ENCODE measurements around the gene TBCEL.

Gene TBCEL

DNA sequence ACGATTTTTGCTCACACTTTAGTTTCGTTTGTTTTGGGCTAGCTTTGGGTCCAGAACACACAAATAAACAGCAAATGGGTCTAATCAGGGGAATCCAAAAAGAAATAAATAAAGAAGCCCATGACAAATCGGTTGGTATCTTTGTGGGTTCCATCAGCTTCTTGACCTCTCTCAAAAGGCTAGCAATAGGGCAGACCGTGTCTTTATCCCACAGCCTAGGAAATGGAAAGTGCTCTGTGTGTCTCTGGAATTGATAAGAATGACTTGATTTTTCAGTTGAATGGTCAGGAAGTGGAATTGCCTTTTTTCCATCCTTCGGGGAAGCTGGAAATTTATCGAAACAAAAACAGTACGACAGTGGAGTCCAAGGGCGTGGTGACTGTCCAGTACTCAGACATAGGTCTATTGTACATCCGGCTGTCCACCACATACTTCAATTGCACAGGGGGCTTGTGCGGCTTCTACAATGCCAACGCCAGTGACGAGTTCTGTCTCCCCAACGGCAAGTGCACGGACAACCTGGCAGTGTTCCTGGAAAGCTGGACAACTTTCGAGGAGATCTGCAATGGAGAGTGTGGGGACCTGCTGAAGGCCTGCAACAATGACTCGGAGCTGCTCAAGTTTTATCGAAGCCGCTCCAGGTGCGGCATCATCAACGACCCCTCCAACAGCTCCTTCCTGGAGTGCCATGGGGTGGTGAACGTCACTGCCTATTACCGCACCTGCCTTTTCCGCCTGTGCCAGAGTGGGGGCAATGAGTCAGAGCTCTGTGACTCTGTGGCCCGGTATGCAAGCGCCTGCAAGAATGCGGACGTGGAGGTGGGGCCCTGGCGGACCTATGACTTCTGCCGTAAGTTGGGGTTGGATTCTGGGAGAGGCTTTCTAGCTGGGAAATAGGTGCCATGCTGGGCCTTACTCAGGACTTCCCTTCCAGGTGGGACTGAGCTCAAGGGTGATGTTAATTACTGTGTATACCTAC lies 105.7 kb downstream of the TBCEL start:
- Histone ChIP-seq H3K27me3 (ENCODE audit: control insufficient read depth in 1 of 2, insufficient read depth in 2 of 2, low read length in 2 of 2) (no peaks in the 10 kb centered on the region), H3K9ac (ENCODE audit: low read depth in 1 of 2, low read length in 2 of 2) (no peak overlapping the region), H3K9me3 (ENCODE audit: control insufficient read depth in 1 of 2, low read length in 2 of 2) (no peaks in the 10 kb centered on the region), H3K4me3 (ENCODE audit: low read depth in 1 of 2, low read length in 2 of 2) (no peak overlapping the region), H3K27ac (ENCODE audit: low read depth, low read length) (no peak overlapping the region), H3K4me1 (ENCODE audit: control insufficient read depth in 1 of 2, insufficient read depth in 2 of 2, low read length in 2 of 2) (no peaks in the 10 kb centered on the region), H3K36me3 (ENCODE audit: control insufficient read depth in 1 of 2, insufficient read depth in 2 of 2, low read length in 2 of 2) (no peaks in the 10 kb centered on the region)

DNA sequence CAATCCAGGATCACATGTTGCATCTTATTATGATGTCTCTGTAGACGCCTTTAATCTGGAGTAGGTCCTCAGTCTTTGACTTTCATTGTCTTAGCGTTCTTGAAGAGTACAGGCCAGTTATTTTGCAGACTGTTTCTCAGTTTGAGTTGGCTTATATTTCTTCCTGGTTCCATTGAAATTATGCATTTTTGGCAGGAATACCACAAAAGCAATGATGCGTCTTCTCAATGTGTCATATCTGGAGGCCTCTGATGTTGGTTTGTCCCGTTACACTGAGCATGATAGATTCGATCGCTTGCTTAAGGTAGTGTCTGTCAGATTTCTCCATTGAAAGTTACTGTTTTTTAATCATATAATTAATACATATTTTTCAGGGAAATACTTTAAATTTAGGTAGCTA lies 107.8 kb downstream of the TBCEL start:
- Histone ChIP-seq H3K4me3 (ENCODE audit: low read depth in 1 of 2, low read length in 2 of 2) (no peak overlapping the region), H3K4me1 (ENCODE audit: control insufficient read depth in 1 of 2, insufficient read depth in 2 of 2, low read length in 2 of 2) (no peaks in the 10 kb centered on the region), H3K27ac (ENCODE audit: low read depth, low read length) (no peak overlapping the region), H3K36me3 (ENCODE audit: control insufficient read depth in 1 of 2, insufficient read depth in 2 of 2, low read length in 2 of 2) (no peaks in the 10 kb centered on the region), H3K9me3 (ENCODE audit: control insufficient read depth in 1 of 2, low read length in 2 of 2) (no peaks in the 10 kb centered on the region), H3K27me3 (ENCODE audit: control insufficient read depth in 1 of 2, insufficient read depth in 2 of 2, low read length in 2 of 2) (no peaks in the 10 kb centered on the region), H3K9ac (ENCODE audit: low read depth in 1 of 2, low read length in 2 of 2) (no peak overlapping the region)

DNA sequence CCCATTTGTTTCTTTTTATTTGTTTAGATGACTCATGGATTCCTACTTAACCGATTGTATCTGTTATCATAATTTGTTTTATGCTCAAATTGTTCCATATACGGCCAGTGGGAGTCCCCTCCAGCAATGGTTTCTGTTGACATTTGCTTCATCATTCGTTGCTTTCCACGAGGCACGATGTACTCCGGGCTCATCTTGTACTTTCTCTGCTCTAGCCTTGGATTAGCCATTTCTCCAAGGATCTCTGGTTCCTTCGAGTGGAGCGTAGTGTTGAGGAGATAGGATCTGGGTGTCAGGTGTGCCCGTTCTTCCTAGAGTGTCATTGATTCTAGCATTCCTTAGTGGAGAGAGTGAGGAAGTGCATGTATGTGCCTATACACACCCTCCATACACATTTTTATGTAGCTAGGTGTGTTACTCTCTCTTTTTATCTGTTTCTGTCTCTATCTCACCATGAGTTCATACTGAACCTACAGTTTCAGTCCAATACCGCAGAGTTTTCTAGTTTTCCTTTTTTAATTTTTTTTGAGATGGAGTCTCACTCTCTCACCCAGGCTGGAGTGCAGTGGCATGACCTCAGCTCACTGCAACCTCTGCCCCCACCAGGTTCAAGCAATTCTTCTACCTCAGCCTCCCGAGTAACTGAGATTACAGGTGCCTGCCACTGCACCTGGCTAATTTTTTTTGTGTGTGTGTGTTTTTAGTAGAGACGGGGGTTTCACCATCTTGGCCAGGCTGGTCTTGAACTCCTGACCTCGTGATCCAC lies 108.5 kb downstream of the TBCEL start:
- Histone ChIP-seq H3K27me3 (ENCODE audit: control insufficient read depth in 1 of 2, insufficient read depth in 2 of 2, low read length in 2 of 2) (no peaks in the 10 kb centered on the region), H3K9me3 (ENCODE audit: control insufficient read depth in 1 of 2, low read length in 2 of 2) (no peaks in the 10 kb centered on the region), H3K4me1 (ENCODE audit: control insufficient read depth in 1 of 2, insufficient read depth in 2 of 2, low read length in 2 of 2) (no peaks in the 10 kb centered on the region), H3K4me3 (ENCODE audit: low read depth in 1 of 2, low read length in 2 of 2) (no peak overlapping the region), H3K36me3 (ENCODE audit: control insufficient read depth in 1 of 2, insufficient read depth in 2 of 2, low read length in 2 of 2) (no peaks in the 10 kb centered on the region), H3K27ac (ENCODE audit: low read depth, low read length) (no peak overlapping the region), H3K9ac (ENCODE audit: low read depth in 1 of 2, low read length in 2 of 2) (no peak overlapping the region)

DNA sequence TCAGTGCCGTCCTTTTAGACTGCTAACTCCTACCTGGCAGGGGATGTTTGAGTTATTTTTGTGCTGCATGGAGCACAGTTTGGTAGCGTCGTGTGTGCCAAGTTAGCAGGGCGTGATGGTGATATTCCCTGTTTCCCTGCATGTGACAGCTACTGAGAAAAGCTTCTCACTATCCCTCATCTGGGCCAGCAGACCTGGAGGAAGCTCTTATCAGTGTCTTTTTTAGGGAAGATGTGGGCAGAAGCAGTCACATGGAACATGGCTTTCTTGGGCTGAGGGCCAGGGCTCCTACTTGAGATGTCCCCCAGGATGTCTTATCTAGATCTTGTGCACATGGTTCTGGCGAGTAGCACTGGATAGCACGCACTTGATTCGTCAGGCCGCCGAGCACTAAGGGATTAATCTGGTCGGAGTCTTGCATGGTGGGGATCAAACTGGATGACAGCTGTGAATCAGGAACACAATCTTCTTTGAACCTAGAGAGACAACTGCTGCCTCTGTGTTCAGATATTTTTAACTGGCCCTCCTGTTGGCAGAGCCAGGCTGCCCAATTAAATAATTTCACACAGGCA lies 110.9 kb downstream of the TBCEL start:
- no peaks in the 10 kb centered on the region for H3K27me3 ChIP-seq (ENCODE audit: control insufficient read depth in 1 of 2, insufficient read depth in 2 of 2, low read length in 2 of 2)
- H3K9me3 ChIP-seq (ENCODE audit: control insufficient read depth in 1 of 2, low read length in 2 of 2): no peaks in the 10 kb centered on the region
- H3K9ac ChIP-seq (ENCODE audit: low read depth in 1 of 2, low read length in 2 of 2): no peak overlapping the region
- no peak overlapping the region for H3K27ac ChIP-seq (ENCODE audit: low read depth, low read length)
- no peaks in the 10 kb centered on the region for H3K4me1 ChIP-seq (ENCODE audit: control insufficient read depth in 1 of 2, insufficient read depth in 2 of 2, low read length in 2 of 2)
- no peaks in the 10 kb centered on the region for H3K36me3 ChIP-seq (ENCODE audit: control insufficient read depth in 1 of 2, insufficient read depth in 2 of 2, low read length in 2 of 2)
- H3K4me3 ChIP-seq (ENCODE audit: low read depth in 1 of 2, low read length in 2 of 2): no peak overlapping the region

DNA sequence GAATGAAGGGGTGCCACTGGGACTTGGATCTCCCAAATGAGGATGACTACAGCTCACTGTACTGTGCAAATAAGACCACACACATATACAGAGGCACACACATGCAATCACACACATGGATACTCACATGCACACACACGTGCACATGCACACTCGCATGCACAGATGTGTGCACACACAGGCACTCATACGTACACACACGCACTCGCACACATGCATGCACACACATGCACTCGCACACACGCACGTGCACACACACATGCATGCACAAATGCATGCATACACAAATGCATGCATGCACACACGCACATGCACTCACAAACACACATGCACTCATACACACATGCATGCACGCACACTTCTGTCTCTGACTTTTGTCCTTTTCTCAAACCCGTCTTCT lies 113.1 kb downstream of the TBCEL start:
- Histone ChIP-seq H3K4me1 (ENCODE audit: control insufficient read depth in 1 of 2, insufficient read depth in 2 of 2, low read length in 2 of 2) (no peaks in the 10 kb centered on the region), H3K9me3 (ENCODE audit: control insufficient read depth in 1 of 2, low read length in 2 of 2) (no peaks in the 10 kb centered on the region), H3K4me3 (ENCODE audit: low read depth in 1 of 2, low read length in 2 of 2) (no peak overlapping the region)

DNA sequence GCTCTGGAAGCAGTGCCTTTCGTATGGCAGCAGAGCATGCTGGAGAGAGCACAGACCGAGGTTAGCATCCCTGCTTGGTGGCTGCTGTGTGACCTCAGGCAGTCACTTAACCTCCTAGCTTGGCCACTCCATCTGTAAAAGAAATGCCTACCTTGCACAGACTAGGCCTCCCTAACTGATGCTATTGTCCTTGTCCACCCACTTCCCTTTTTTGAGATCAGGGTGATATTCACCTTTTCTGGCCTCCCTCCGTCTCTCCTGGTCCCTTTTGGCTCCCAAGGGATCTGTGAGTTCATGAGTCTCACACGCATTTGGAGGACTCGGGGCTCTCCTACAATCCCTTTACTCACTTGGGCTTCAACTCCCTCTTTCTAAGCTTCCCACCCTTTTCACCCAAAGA lies 114.4 kb downstream of the TBCEL start:
- Histone ChIP-seq H3K36me3 (ENCODE audit: control insufficient read depth in 1 of 2, insufficient read depth in 2 of 2, low read length in 2 of 2) (no peaks in the 10 kb centered on the region), H3K27ac (ENCODE audit: low read depth, low read length) (no peak overlapping the region), H3K9me3 (ENCODE audit: control insufficient read depth in 1 of 2, low read length in 2 of 2) (no peaks in the 10 kb centered on the region), H3K27me3 (ENCODE audit: control insufficient read depth in 1 of 2, insufficient read depth in 2 of 2, low read length in 2 of 2) (no peaks in the 10 kb centered on the region), H3K9ac (ENCODE audit: low read depth in 1 of 2, low read length in 2 of 2) (no peak overlapping the region), H3K4me1 (ENCODE audit: control insufficient read depth in 1 of 2, insufficient read depth in 2 of 2, low read length in 2 of 2) (no peaks in the 10 kb centered on the region), H3K4me3 (ENCODE audit: low read depth in 1 of 2, low read length in 2 of 2) (no peak overlapping the region)

More for the DNA sequence above, 113.1 kb downstream of the TBCEL start:
- H3K27me3 ChIP-seq (ENCODE audit: control insufficient read depth in 1 of 2, insufficient read depth in 2 of 2, low read length in 2 of 2): no peaks in the 10 kb centered on the region
- H3K27ac ChIP-seq (ENCODE audit: low read depth, low read length): no peak overlapping the region
- H3K36me3 ChIP-seq (ENCODE audit: control insufficient read depth in 1 of 2, insufficient read depth in 2 of 2, low read length in 2 of 2): no peaks in the 10 kb centered on the region
- no peak overlapping the region for H3K9ac ChIP-seq (ENCODE audit: low read depth in 1 of 2, low read length in 2 of 2)

DNA sequence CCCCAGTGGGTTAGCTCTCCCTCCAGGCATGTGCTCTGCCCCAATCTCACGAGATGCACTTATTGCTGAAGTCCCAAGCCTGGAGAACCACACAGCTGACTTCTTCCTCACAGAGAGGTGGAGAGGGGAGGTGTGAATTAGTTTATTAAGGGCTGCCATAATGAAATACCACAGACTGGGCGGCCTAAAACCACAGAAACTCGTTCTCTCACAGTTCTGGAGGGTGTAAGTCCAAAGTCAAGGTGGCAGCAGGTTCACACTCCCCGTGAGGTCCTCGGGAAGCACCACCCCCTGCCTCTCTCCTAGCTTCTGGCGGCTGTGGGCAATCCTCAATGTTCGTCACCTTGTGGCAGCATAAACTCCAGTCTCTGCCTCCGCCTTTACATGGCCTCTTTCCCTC lies 116.5 kb downstream of the TBCEL start:
- Histone ChIP-seq H3K9ac (ENCODE audit: low read depth in 1 of 2, low read length in 2 of 2) (no peak overlapping the region), H3K4me1 (ENCODE audit: control insufficient read depth in 1 of 2, insufficient read depth in 2 of 2, low read length in 2 of 2) (no peaks in the 10 kb centered on the region), H3K36me3 (ENCODE audit: control insufficient read depth in 1 of 2, insufficient read depth in 2 of 2, low read length in 2 of 2) (no peaks in the 10 kb centered on the region), H3K9me3 (ENCODE audit: control insufficient read depth in 1 of 2, low read length in 2 of 2) (no peaks in the 10 kb centered on the region), H3K27ac (ENCODE audit: low read depth, low read length) (no peak overlapping the region), H3K27me3 (ENCODE audit: control insufficient read depth in 1 of 2, insufficient read depth in 2 of 2, low read length in 2 of 2) (no peaks in the 10 kb centered on the region), H3K4me3 (ENCODE audit: low read depth in 1 of 2, low read length in 2 of 2) (no peak overlapping the region)
